ENCODE data around the gene CXCL14.

CXCL14 gene

GRCh38 chr5:135551593-135552447, 27.0 kb downstream of the CXCL14 start:
- no peak overlapping the region for H3K4me3 ChIP-seq (ENCODE audit: low read depth, low read length)
- DNase-seq (ENCODE audit: low read depth), result peak; percentile 30

DNA sequence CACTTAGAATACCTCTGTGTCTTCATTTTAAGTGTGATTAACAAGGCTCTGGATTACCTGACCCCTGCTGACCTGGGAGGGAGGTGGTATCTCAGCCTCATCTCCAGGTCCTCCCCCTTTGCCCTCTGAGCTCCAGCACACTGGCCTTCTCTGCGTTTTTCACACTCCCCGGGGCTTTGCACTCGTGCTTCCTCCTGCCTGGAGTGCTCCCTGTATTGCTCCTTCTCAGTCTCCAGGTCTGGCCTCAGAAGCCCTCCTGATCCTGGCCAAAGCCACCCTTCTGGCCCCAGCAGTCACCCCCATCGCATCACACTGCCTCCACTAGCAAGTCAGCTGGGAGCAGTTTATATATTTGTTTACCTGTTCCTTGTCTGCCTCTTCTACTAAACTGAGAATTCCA, 29.4 kb downstream of the CXCL14 start:
- no peak overlapping the region for H3K4me3 ChIP-seq (ENCODE audit: low read depth, low read length)
- no peak for DNase-seq (ENCODE audit: low read depth)

DNA sequence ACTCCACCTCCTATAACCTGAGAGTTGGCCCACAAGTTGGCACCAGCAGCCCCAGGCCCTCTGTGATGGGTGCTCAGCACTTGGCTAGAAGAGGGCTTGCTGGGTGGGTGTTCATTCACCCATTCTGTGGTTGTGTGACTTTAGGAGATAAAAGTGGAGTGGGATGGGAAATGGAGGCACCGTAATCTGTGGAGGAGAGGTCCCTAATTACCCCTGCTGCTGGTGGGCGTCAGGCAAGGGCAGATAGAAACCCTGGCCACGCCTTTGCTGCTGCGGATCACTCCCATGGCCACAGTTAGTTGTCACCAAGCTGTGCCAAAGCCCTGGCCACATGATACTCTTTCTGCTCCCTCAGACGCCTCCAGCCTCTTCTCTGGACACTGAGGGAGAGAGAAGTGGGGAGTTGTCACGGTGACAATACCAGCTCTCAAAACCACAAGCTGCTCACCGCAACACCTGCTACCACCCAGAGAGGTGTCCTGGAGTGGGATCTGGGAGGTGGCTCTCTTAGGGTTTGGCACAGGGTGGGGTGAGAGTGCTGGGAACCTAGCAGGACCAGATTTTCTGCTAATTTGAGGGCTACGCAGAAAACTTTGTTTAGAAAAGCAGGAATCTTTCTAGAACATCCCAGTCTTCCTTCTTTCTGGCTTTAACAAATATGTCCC, 31.1 kb downstream of the CXCL14 start:
- H3K4me3 ChIP-seq (ENCODE audit: low read depth, low read length), result no peak overlapping the region
- DNase-seq (ENCODE audit: low read depth), result no peak

DNA sequence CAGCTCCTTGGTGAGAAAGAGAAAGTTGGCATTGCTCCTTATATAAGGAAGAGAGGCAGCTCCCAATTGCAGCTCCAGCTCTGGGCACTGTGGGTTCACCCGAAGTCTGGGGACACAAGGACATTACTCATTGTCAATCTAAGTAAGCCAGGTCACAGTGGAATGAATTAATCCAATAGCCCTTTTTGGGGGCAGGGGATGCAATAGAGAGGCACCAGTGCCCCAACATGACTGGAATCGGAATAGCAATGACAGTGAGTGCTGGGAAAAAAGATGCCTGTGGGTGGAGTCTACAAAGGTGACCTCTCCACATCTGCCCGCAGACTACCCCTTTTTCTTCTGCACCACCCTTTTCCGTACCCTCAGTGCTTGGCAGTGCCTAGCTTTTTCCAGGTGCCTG, 31.9 kb downstream of the CXCL14 start:
- no peak overlapping the region for H3K4me3 ChIP-seq (ENCODE audit: low read depth, low read length)
- DNase-seq (ENCODE audit: low read depth), result no peak

- no peak for DNase-seq (ENCODE audit: low read depth)
- H3K4me3 ChIP-seq (ENCODE audit: low read depth, low read length), result no peak overlapping the region
Observed at GRCh38 chr5:135546101-135546500, 32.7 kb downstream of the CXCL14 start.

DNA sequence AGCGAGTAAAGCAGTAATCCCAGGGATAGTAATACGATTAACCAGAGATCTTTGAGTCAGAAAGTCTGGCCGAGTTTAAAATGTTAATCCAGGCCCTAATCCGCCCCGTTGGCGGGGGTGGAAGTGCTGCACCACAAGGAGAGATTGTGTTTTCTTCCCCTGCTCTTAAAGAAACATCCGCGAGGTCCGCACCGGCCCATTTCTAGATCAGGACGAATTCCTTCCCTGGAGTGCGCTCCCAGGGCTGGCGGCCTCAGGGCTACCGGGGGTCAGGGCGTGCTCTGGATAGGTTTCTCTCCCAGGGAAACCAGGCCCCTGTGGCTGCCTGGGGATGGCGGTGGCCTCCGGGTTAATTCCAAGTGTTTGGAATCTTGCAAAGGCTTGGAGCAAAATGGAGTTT, 33.7 kb downstream of the CXCL14 start:
- H3K4me3 ChIP-seq (ENCODE audit: low read depth, low read length), result no peak overlapping the region
- no peak for DNase-seq (ENCODE audit: low read depth)

- DNase-seq (ENCODE audit: low read depth), result no peak
Observed at GRCh38 chr5:135543485-135544304, 35.1 kb downstream of the CXCL14 start.

GRCh38 chr5:135543001-135543484, 35.7 kb downstream of the CXCL14 start:
- DNase-seq (ENCODE audit: low read depth), result no peak
- H3K4me3 ChIP-seq (ENCODE audit: low read depth, low read length), result no peak overlapping the region

More at GRCh38 chr5:135543485-135544304, 35.1 kb downstream of the CXCL14 start:
- peak overlapping the region; percentile 11 for H3K4me3 ChIP-seq (ENCODE audit: low read depth, low read length)

DNA sequence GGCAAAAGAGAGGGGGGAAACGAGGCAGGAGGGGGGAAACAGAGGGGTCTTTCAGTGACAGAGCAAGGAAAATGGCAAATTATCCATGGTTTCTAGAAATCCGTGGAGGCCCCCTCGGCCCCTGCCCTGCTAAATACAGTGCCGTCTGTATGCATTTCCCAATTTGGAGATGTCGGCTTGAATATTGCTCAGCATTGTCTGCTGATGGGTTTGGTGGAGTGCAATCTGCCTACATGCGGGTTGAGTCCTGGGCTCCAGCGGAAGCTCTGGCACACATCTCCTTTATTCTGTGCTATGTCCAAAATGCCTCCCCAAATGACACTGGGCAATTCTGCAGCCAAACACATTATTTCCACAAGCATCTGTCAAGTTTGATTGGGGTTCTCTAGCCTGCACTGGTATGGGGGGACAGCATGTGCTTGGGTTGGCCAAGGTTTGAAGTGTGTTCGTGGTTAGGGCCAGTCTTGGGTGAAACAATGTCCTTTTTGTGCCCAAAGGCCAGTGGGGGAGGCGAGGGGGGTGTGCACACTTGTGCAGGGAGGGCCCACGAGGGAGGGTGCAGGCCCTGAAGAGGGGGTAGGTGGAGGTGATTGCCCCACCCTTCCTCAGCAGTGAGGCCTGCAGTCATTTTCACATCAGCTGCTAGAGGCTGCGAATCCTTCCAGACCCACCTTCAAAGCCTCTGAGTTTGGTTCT, 36.8 kb downstream of the CXCL14 start:
- no peak overlapping the region for H3K4me3 ChIP-seq (ENCODE audit: low read depth, low read length)
- DNase-seq (ENCODE audit: low read depth), result no peak

DNA sequence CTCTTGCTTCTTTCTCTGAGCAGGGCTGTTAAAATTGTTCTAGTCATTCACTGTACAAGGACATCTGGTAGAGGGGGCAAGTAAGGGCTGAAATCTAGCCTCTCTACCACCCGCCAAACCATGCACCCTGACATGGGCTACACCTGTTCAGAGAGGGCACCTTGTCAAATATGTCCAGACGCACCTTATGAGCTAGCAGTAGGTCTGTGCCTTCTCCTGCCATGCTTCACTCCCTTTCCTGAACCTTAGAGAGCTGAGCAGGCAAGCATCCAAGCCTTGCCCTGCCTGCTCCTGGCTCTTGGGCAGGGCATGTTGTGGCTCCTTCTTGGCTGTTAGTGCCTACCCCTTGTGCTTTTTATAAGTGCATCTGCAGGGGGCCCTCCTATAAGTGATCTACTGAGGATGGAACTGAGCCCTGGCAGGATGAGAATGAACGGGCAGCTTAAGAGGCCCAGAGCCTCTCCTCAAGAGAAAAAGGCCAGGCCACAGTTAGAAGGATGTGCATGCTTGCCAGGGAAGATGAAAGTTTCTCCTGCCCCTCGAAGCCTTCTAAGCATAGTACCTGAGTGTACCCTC, 39.3 kb downstream of the CXCL14 start:
- no peak overlapping the region for H3K4me3 ChIP-seq (ENCODE audit: low read depth, low read length)
- no peak for DNase-seq (ENCODE audit: low read depth)

GRCh38 chr5:135538261-135538660, 40.5 kb downstream of the CXCL14 start:
- DNase-seq (ENCODE audit: low read depth), result no peak
- H3K4me3 ChIP-seq (ENCODE audit: low read depth, low read length), result no peak overlapping the region

- H3K4me3 ChIP-seq (ENCODE audit: low read depth, low read length), result no peak overlapping the region
- DNase-seq (ENCODE audit: low read depth), result no peak
Observed at GRCh38 chr5:135537745-135538144, 41.0 kb downstream of the CXCL14 start.

GRCh38 chr5:135537271-135537670, 41.5 kb downstream of the CXCL14 start:
- no peak for DNase-seq (ENCODE audit: low read depth)
- H3K4me3 ChIP-seq (ENCODE audit: low read depth, low read length), result no peak overlapping the region

GRCh38 chr5:135535820-135536801, 42.7 kb downstream of the CXCL14 start, which contains the start of gene NEUROG1:
Gene NEUROG1 (minus strand): TSS chr5:135535964. CDS start chr5:135535690, 274 bp downstream.
- no peak for DNase-seq (ENCODE audit: low read depth)
- no peak within 1 kb of the TSS for H3K4me3 ChIP-seq (ENCODE audit: low read depth, low read length)

GRCh38 chr5:135535420-135535819, 43.4 kb downstream of the CXCL14 start:
- DNase-seq (ENCODE audit: low read depth), result no peak
- H3K4me3 ChIP-seq (ENCODE audit: low read depth, low read length), result no peak overlapping the region

GRCh38 chr5:135534609-135535419, 44.0 kb downstream of the CXCL14 start:
- H3K4me3 ChIP-seq (ENCODE audit: low read depth, low read length), result no peak overlapping the region
- DNase-seq (ENCODE audit: low read depth), result no peak

- no peak overlapping the region for H3K4me3 ChIP-seq (ENCODE audit: low read depth, low read length)
- DNase-seq (ENCODE audit: low read depth), result no peak
Observed at GRCh38 chr5:135533794-135534193, 45.0 kb downstream of the CXCL14 start.

All from skeletal muscle cell (primary cell).